ENCODE results near the gene TLE4.

DNA sequence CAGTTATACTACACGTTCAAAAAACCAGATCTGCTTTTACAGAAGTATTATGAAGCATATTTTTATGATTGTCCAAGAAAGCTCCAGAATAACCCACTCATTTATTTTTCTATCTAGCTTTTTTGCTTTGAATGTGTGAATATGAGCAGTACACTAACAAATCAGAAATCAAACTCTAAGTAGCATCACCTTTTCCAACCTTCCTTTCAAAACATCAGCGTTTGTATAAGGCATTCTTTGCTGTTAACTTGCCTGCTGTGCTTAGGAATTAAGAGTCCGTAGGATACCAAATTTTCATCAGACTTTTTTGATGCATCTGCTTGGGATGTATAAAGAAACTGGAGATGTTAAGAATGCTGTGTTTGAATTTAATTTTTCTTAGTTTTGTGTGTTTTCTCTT, 3.8 kb downstream of the TLE4 start:
- TF ChIP-seq POLR2A (IDR thresholded peaks at IDR 0.05; ENCODE audit: low read depth, low read length), result no peak
- TF ChIP-seq POLR2AphosphoS5 (IDR thresholded peaks at IDR 0.05; ENCODE audit: low read depth, low read length), result no peak
- no peak for TF ChIP-seq SPI1 (IDR thresholded peaks at IDR 0.05; ENCODE audit: low read depth, low read length)

All from GM12891 (cell line).